Measurements from ENCODE around the gene BAHCC1.
A peak's percentile ranks its signal among the peaks of the same experiment; 100 is the strongest.

BAHCC1 gene

DNA sequence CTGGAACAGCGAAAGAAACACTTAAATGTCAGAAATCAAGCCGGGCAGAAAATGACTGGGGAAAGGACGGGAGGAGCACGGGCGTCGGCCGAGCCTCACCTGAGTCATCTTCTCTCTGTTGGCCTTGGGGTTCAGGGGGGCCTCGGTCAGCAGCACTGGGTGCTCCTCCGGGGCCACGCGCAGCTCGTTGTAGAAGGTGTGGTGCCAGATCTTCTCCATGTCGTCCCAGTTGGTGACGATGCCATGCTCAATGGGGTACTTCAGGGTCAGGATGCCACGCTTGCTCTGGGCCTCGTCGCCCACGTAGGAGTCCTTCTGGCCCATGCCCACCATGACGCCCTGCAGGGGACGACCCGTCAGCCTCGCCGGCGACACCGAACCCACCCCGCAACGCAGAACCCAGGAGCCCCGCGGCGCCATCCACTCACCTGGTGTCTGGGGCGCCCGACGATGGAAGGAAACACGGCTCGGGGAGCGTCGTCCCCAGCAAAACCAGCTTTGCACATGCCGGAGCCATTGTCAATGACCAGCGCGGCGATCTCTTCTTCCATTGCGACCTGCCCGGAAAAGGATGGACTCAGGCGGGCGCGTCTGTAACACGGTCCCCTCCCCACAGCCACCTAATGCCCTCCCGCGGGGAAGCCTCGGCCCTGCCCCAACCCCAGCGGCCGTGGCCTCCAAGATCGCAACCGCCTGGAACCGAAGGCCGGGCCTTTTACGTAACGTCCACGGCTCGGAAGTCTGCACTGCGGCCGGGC, 116.7 kb downstream of the BAHCC1 start:
- peak in 1 of 2 donors; percentile 26 for DNase-seq (ENCODE audit: low read depth in 1 of 2, low spot score in 1 of 2)

DNA sequence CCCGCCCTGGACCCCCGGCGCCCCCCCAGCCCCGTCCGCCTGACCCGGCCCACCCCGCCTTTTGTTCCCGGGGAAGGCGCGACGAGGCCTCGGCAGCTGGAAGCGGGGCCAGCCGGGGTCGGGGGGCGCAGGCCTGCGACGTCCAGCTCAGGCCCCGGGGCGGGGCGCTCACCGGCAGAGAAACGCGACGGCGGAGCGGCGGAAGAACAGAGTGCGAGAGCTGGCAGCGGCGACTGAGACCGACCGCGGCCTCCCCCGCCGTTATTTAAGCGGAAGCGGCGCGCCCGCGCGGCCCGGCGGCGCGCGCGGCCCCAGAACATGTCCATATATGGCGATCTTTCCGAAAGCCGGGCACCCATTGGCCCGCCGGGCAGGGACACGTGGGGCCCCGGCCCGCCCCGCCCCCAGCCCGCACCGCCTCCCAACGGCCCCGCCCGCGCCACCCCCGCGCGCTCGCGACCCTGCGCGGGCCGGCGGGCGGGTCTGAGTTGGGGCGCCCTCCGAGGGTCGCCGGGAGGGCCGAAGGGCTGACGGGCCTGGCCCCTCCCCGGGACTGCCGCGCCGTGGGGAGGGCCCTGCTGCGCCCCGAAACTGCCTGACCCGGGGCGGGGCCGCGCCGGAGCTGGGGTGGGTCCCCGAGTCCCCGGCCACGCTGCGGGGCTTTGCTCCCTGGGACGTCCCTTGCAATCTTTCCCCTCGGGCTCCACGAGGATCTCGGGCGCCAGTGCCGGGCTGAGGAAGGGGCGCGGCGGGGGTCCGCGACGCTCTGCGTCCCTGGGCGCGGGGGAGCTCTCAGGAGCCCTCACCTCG, 117.5 kb downstream of the BAHCC1 start, which contains the start of gene ACTG1:
Gene ACTG1, minus strand, starts transcription at position 238 of the 810 bp plus-strand sequence. CDS start 445 bp downstream, outside the sequence.
- peak; percentile 84 to 91 for DNase-seq (ENCODE audit: low read depth in 1 of 2, low spot score in 1 of 2)

DNA sequence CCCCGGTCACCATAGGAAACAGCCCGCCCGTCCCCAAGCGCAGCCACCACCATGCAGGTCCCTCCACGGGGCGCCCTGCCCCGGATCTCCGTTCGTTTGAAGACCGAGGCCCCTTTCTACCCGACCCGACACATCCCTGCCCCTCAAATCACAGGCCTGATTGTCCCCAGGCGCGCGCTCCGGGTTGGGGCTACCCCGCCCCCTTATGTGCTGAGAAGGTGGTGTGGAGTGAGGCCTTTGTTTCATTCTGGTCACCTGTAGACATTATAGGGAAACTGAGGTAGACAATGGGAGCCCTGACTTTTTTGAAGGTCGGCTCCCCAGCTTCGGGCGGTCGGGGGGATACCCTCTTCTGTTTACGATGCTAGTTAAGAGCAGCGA, 118.1 kb downstream of the BAHCC1 start:
- DNase-seq (ENCODE audit: low read depth in 1 of 2, low spot score in 1 of 2), result no peak

DNA sequence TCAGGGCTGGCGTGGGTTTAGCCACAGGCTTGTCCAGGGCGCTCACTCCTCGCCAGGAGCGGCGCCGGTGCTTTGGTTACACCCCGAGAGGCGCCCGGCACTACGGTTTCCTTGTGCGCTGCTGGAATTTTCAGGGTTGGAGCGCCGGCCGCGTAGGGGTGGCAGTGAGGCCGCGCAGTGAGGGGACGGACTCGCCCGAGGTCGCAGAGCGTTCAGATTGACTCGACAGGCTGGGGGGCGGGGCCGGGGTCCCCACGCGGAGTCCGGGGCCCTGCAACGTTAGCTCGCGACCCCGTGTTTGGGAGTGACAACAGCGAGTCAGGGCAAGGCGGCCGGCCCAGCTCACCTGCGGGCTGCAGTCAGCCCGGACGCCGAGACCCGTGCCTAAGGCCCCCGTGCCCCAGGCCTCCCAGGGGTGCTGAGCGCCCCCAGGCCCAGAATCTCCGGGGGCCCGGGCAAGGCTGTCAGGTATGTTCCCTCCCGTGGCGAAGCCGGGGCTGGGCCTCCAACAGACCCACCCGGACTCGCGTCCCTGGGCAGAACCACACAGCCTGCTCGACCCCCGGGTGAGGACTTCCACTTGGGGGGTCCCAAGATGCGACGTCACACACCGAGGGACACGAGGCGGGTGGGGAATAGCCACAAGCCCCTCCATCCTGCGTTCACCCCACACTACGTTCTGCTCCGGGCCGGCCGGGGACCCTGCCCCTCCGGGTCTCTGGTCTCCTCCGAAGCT, 118.7 kb downstream of the BAHCC1 start:
- DNase-seq (ENCODE audit: low read depth in 1 of 2, low spot score in 1 of 2), result no peak

DNA sequence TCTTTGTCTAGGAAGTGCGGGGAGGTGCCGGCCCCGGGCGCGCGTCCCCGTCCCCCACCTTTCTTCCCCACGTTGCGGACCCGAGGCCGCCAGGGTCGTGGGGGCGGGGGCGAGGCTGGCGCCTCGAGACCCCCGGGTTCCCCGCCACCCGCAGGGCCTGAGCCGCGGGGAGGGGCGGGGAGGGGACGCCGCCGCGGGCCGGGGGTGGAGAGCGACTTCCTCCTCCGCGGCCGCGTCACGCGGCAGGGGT, 119.2 kb downstream of the BAHCC1 start:
- no peak for DNase-seq (ENCODE audit: low read depth in 1 of 2, low spot score in 1 of 2)

DNA sequence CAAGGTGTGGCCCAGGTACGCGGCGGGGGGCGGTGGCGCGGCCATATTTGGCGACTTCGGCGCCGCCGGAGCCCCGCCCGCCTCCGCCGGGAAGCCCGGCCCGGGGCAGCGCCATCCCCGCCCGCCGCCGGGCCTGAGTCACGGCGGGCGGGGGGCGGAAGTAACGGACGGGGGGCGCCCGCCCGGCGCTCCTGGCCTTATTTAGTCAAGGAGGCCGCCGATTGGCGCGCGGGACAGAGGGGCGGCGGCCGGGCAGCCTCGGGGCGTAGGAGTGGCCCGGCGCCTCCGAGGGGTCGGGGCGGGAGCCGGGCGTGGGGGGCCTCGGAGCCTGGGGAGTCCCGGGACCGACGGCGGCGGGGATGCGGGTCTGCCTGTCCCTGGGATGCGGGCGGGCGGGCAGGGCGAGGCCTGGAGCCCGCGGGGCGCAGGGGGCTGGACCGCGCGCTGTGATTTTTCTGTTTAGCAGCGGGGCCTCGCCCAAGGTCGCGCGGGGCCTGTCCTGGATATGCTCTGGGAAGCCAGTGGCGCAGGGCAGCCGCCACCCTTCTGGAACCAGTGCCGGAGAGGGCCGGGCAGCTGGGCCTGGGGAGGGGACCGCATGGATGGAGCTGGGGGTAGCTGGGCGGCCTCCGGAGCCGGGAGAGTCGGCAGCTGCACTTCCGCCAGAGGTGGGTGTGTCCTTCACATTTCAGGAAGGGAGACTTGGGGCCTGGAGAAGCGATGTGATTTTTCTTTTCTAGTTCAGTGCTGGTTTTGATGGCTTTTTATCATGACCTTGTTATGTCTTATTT, 119.7 kb downstream of the BAHCC1 start:
- peak in 1 of 2 donors; percentile 61 for DNase-seq (ENCODE audit: low read depth in 1 of 2, low spot score in 1 of 2)

DNA sequence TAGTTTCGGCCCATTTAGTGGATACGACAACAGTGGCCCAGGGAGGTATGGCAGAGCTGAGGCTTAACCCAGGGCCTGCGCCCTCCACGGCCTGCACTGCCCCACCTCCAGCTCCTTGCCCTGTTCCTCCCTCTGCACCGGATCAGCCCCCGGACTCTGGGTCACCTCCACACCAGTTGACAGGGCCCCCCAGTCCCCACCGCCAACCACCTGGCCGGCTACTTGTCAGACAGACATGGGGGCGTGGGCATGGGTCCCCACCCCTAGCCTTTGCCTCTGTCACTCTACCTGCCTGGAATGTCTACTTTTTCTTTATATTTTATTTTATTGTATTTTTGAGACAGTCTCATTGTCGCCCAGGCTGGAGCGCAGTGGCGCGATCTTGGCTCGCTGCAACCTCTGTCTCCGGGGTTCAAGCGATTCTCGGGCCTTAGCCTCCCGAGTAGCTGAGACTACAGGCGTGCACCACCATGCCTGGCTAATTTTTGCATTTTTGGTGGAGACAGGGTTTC, 120.3 kb downstream of the BAHCC1 start:
- DNase-seq (ENCODE audit: low read depth in 1 of 2, low spot score in 1 of 2), result no peak
